Measurements from ENCODE around the gene SPINK14.

The SPINK14 gene

DNA sequence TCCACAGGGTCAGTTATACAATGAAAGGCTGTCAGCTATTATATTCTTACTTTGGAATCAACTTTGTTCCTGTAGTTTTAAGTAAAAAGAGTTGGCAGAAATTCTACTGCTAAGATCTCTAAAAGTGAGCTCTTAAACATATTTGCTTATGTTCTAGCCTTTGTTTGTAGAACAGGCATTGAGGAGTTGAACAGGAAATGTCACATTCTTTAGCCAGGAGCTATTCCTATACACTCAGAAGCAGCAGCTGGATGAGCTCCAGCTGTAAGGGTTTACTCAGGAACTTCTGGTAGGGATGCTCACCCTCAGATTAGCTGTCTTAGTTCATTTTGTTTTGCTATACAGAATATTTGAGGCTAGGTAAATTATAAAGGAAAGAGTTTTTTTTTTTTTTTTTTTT, 22.4 kb upstream of the SPINK14 start:
- TF ChIP-seq, protein P1, sequence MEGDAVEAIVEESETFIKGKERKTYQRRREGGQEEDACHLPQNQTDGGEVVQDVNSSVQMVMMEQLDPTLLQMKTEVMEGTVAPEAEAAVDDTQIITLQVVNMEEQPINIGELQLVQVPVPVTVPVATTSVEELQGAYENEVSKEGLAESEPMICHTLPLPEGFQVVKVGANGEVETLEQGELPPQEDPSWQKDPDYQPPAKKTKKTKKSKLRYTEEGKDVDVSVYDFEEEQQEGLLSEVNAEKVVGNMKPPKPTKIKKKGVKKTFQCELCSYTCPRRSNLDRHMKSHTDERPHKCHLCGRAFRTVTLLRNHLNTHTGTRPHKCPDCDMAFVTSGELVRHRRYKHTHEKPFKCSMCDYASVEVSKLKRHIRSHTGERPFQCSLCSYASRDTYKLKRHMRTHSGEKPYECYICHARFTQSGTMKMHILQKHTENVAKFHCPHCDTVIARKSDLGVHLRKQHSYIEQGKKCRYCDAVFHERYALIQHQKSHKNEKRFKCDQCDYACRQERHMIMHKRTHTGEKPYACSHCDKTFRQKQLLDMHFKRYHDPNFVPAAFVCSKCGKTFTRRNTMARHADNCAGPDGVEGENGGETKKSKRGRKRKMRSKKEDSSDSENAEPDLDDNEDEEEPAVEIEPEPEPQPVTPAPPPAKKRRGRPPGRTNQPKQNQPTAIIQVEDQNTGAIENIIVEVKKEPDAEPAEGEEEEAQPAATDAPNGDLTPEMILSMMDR (IDR thresholded peaks at IDR 0.05; ENCODE audit: low read depth, low read length, missing control alignments) = no peak
- DNase-seq (ENCODE audit: extremely low read depth, low read depth) = no peak
- no peak overlapping the region for H3K4me3 ChIP-seq (replicated peaks; ENCODE audit: low read depth, low read length)

DNA sequence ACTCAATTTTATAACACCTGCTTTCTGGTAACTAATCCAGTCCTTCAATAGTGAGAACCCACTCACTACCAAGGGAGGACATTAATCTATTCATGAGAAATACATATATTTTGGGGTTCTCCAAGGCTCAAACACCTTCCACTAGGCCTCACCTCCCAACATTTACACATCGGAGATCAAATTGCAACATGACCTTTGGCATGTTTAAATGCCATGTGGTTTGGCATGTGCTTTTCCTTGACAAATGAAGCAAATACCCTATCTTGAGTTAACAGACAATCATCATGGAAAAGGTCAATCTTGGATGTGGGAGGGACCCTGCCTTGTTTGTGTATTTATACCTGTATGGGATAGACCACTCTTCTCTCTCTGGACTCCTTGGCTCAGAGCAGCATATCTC, 21.9 kb upstream of the SPINK14 start:
- no peak overlapping the region for H3K4me3 ChIP-seq (replicated peaks; ENCODE audit: low read depth, low read length)
- DNase-seq (ENCODE audit: extremely low read depth, low read depth) = no peak
- TF ChIP-seq, protein P1 (IDR thresholded peaks at IDR 0.05; ENCODE audit: low read depth, low read length, missing control alignments) = no peak

DNA sequence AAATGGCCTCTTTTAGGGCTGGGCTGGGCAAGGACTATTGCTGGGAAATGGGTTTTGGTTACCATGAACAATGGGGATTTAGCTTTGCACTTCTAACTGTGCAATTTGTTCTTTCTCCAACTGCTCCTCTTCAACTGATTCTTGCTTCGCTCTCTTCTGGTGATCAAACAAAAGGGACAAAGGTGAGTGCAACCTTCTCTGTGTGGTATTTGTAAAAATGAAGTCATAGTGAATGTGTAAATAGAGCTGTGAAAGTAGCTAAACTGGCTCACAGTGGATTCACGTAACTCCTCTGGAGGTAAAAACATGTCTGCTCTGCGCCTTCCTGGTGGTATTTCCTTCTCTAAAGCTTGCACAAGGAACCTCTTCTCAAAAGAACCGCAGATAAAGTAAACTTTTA, 20.9 kb upstream of the SPINK14 start:
- H3K4me3 ChIP-seq (replicated peaks; ENCODE audit: low read depth, low read length) = no peak overlapping the region
- TF ChIP-seq, protein P1 (IDR thresholded peaks at IDR 0.05; ENCODE audit: low read depth, low read length, missing control alignments) = no peak
- no peak for DNase-seq (ENCODE audit: extremely low read depth, low read depth)

DNA sequence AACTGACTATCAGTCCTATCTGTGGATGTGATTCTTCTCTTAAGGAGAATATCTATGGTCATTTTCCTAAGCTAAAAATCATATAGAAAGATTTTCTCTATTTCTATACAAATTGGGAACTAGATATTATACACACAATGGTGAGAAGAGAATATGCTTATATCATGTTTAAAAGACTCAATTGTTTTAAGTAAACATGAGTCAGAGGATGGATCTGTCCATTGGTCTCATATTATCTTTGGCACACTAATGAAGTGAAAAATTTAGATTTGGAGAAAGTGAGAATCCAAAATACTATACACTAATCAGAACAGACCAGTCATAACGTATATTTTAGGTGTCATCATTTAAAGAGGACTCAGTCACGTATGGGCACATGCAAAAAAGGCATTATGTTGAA, 16.5 kb upstream of the SPINK14 start:
- DNase-seq (ENCODE audit: extremely low read depth, low read depth) = no peak
- H3K4me3 ChIP-seq (replicated peaks; ENCODE audit: low read depth, low read length) = no peak overlapping the region
- TF ChIP-seq, protein P1 (IDR thresholded peaks at IDR 0.05; ENCODE audit: low read depth, low read length, missing control alignments) = no peak

DNA sequence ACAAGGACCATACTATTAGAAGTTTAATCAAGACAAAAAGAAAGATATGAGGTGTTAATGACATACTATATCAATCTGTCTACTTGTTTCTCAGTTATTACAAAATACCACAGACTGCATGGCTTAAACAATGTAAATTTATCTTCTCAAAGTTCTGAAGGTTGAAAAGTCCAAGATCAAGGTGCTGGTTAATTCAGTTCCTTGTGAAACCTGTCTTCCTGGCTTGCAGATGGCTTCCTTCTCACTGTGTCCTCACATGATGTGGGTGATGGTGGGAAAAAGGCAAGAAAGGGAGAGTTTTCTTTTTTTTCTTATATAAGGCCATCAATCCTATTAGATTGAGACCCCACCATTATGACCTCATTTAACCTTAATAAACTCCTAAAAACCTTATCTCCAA, 15.6 kb upstream of the SPINK14 start:
- no peak for DNase-seq (ENCODE audit: extremely low read depth, low read depth)
- TF ChIP-seq, protein P1 (IDR thresholded peaks at IDR 0.05; ENCODE audit: low read depth, low read length, missing control alignments) = no peak
- no peak overlapping the region for H3K4me3 ChIP-seq (replicated peaks; ENCODE audit: low read depth, low read length)

DNA sequence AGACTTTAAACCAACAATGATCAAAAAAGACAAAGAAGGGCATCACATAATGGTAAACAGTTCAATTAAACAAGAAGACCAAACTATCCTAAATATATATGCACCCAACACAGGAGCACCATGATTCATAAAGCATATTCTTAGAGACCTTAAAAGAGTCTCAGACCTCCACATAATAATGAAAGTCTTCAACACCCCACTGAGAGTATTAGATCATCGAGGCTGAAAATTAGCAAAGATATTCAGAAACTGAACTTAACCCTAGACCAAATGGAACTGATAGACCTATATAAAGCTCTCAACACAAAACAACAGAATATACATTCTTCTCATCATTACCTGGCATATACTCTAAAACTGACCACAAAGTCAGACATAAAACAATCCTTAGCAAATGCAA, 11.7 kb upstream of the SPINK14 start:
- H3K4me3 ChIP-seq (replicated peaks; ENCODE audit: low read depth, low read length) = no peak overlapping the region
- DNase-seq (ENCODE audit: extremely low read depth, low read depth) = no peak
- TF ChIP-seq, protein P1 (IDR thresholded peaks at IDR 0.05; ENCODE audit: low read depth, low read length, missing control alignments) = no peak

DNA sequence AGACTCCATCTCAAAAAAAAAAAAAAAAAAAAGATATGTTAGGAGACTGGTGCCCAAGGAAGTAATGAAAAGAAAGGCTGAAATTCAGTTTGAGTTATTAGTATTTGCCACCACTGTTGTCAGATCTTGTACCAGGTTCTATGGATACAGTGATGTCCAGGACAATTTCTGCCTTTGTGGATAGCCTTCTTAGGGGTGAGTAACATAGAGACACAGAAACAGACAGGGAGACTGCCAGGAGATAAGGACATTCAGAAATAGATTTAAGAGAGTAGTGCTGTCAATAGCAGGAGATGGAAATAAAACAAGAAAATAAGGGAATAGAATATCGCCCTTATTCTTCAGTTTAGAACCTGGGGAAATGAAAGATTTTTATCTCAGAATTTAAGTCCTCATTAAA, 6.3 kb upstream of the SPINK14 start:
- H3K4me3 ChIP-seq (replicated peaks; ENCODE audit: low read depth, low read length) = no peak overlapping the region
- DNase-seq (ENCODE audit: extremely low read depth, low read depth) = no peak
- TF ChIP-seq, protein P1 (IDR thresholded peaks at IDR 0.05; ENCODE audit: low read depth, low read length, missing control alignments) = no peak

Measured in HFF-Myc (cell line).